Peyer's patch (tissue), 4 donors: ENCODE data around the gene GLP2R. TPM values are rescaled to one million over a fixed set of nuclear protein-coding genes. Genes with fewer than 3 reads are reported as not detected.

ENCODE experiments used
- DNase-seq, 3 donors: peaks; one replicate each; pipeline ENCODE4 v3.0.0-alpha.2; 2017 to 2019
- H3K27ac ChIP-seq, 4 donors: fragments of 200-600 bp; sonication (generic); one replicate each; pipeline ENCODE4 v1.5.1; 2016 to 2019
- H3K27me3 ChIP-seq, 2 donors: fragments of 200-600 bp; sonication (generic); one replicate each; pipeline ENCODE4 v1.5.1; 2019
- H3K36me3 ChIP-seq, 3 donors: fragments of 200-600 bp; sonication (generic); one replicate each; pipeline ENCODE4 v1.5.1; 2016 to 2019
- H3K4me1 ChIP-seq, 4 donors: fragments of 200-600 bp; sonication (generic); one replicate each; pipeline ENCODE4 v1.5.1; 2016 to 2019
- H3K4me3 ChIP-seq, 4 donors: fragments of 200-600 bp; sonication (generic); 1 replicate in 3 of 4; 2 replicates in 1 of 4; pipeline ENCODE4 v1.5.1; 2016 to 2019; ENCODE audit warnings: mild to moderate bottlenecking in 1 of 4
- H3K9me3 ChIP-seq, 4 donors: fragments of 200-600 bp; sonication (generic); one replicate each; pipeline ENCODE4 v1.5.1; 2016 to 2019; ENCODE audit warnings: mild to moderate bottlenecking in 1 of 4
- POLR2A ChIP-seq, 2 donors: fragments of 450-650 bp; IDR thresholded peaks; one replicate each; pipeline ENCODE4 v1.5.1; 2017; ENCODE audit warnings: antibody characterized with exemption in 2 of 2, mild to moderate bottlenecking in 2 of 2, moderate library complexity in 2 of 2
- total RNA-seq, 4 donors: library from RNA; depleted of rRNA; stranded (reverse); fragments of >200 nt; gene quantifications; one replicate each; pipeline ENCODE4 v1.1.0, GENCODE V29; 2016
- TF ChIP-seq, protein P1 (sequence below), 6 experiments: fragments of 450-650 bp in 4 of 6; fragments of 200-600 bp in 2 of 6; sonication (generic) in 1 of 6; IDR thresholded peaks; one replicate each; pipeline ENCODE4 v1.5.1; 2017 to 2019; ENCODE audit warnings: antibody characterized with exemption in 6 of 6, mild to moderate bottlenecking in 3 of 6, moderate library complexity in 1 of 6

Gene GLP2R
- total RNA-seq, 4 donors from 2014 or later = 7.4 to 94.1 (median 13.8) TPM

DNA sequence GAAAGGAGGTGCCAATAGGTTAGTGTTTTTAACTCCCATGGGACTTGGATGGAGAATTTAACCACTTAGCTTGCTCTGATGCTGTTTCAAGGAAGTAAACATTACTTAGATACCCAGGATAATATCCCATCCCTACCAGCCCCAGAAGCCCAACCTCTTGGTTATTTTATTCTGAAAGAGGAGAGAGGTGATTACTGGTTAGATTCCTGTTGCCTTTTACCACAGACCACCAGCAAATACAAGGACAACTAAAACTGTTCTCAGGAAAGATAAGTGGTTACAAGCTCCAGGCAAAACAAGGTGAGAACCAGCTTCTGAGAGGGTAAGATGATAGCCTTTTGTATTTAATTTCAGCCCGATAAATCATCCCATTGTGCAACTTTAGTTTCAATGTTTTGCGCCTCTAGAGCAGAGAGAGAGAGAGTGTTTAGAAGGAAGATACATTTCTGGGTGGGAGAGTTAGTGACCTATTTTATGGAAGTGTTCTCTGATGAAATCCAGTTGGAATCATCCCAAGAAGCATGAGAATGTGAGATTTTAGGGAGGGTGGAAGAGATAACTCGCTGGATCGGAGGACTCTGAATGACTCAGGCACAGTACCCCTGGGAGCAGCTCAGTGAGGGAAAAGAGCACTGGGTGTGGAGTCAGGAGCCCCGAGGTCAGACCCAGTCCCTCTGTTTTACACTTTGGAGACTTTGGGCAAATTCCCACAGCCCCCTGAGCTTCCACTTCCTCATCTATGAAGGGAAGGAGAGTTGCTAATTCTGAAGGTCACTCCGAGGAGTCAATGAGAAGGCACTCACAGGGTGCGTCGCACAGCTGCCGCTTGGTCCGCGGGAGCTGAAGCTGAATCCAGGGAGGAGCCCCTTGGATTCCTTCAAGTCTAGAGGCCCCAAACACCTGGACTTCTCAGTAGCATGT, 12.1 kb downstream of the GLP2R start:
- Histone ChIP-seq H3K36me3 (no peaks in the 10 kb centered on the region), H3K27me3 (no peaks in the 10 kb centered on the region), H3K9me3 (no peaks in the 10 kb centered on the region), H3K4me3 (no peak overlapping the region), H3K27ac (peak overlapping the region in 3 of 4 donors; percentile 30 to 68 (median 53)), H3K4me1 (peaks cover 0 to 10% (median 0%) of the 10 kb centered on the region in 4 donors)
- TF ChIP-seq, protein P1, sequence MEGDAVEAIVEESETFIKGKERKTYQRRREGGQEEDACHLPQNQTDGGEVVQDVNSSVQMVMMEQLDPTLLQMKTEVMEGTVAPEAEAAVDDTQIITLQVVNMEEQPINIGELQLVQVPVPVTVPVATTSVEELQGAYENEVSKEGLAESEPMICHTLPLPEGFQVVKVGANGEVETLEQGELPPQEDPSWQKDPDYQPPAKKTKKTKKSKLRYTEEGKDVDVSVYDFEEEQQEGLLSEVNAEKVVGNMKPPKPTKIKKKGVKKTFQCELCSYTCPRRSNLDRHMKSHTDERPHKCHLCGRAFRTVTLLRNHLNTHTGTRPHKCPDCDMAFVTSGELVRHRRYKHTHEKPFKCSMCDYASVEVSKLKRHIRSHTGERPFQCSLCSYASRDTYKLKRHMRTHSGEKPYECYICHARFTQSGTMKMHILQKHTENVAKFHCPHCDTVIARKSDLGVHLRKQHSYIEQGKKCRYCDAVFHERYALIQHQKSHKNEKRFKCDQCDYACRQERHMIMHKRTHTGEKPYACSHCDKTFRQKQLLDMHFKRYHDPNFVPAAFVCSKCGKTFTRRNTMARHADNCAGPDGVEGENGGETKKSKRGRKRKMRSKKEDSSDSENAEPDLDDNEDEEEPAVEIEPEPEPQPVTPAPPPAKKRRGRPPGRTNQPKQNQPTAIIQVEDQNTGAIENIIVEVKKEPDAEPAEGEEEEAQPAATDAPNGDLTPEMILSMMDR (IDR thresholded peaks at IDR 0.05) = no peak
- TF ChIP-seq POLR2A (IDR thresholded peaks at IDR 0.05) = no peak
- peak in 1 of 3 donors; percentile 47 for DNase-seq

DNA sequence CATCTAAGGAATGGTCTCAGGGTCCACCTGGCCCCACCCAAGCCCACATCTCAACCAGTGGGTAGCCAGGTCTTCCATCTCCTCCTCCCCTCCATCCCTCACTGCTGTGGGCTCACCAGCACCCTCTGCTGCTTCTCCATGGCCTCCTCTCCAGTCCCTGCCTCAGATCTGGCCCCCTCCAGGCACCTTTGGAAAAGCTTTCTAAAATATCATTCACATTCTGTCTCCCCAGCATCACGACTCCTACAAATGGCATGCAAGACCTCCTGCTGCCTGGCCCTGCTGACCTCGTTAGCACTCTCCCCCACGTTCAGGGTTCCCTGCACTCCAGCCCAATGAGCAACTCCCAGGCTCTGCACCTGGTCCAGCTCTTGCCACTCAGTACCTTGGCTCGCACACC, 13.7 kb downstream of the GLP2R start:
- no peaks in the 10 kb centered on the region for H3K9me3 ChIP-seq
- no peak overlapping the region for H3K27ac ChIP-seq
- H3K27me3 ChIP-seq = no peaks in the 10 kb centered on the region
- H3K4me1 ChIP-seq = peaks cover 0 to 18% (median 0%) of the 10 kb centered on the region in 4 donors
- H3K36me3 ChIP-seq = no peaks in the 10 kb centered on the region
- TF ChIP-seq, protein P1 (IDR thresholded peaks at IDR 0.05) = no peak
- no peak for TF ChIP-seq POLR2A (IDR thresholded peaks at IDR 0.05)
- DNase-seq = peak in 1 of 3 donors; percentile 29
- H3K4me3 ChIP-seq = no peak overlapping the region

DNA sequence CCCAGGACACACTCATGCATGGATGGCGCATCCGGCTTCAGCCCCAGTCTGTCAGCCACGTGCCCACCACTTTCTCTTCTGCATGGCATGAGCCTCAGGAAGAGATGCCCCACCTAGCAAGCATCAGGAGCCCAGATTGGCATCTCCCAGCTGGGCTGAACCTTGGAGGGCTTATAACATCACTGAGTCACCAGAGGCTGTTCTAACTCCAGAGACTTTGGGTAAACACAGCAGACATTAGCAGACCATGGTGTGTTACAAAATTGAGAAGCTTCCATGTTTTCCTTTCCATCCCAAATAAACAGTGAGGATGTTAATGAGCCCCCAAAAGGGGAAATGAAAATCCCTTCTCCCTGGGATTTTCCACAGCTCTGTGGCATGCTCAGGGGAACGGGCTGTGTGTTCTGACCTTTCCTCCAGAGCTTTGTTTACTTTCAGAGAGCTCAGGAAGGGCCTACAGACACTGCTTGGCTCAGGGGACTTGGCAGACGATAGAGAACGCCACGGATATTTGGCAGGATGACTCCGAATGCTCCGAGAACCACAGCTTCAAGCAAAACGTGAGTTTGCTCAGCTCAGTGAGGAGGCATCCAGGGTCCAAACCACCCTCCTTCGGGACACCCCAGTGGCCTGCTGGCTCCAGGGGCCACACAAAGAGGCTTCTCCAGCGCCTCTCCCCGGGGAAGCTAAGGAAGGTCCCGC, 16.5 kb downstream of the GLP2R start:
- peaks cover 0 to 18% (median 0%) of the 10 kb centered on the region in 4 donors for H3K4me1 ChIP-seq
- no peaks in the 10 kb centered on the region for H3K36me3 ChIP-seq
- H3K27ac ChIP-seq = peak overlapping the region; percentile 55 to 73 (median 64)
- TF ChIP-seq, protein P1 (IDR thresholded peaks at IDR 0.05) = no peak
- no peak for TF ChIP-seq POLR2A (IDR thresholded peaks at IDR 0.05)
- no peak overlapping the region for H3K4me3 ChIP-seq
- no peaks in the 10 kb centered on the region for H3K27me3 ChIP-seq
- H3K9me3 ChIP-seq = no peaks in the 10 kb centered on the region
- peak in 1 of 3 donors; percentile 54 for DNase-seq

DNA sequence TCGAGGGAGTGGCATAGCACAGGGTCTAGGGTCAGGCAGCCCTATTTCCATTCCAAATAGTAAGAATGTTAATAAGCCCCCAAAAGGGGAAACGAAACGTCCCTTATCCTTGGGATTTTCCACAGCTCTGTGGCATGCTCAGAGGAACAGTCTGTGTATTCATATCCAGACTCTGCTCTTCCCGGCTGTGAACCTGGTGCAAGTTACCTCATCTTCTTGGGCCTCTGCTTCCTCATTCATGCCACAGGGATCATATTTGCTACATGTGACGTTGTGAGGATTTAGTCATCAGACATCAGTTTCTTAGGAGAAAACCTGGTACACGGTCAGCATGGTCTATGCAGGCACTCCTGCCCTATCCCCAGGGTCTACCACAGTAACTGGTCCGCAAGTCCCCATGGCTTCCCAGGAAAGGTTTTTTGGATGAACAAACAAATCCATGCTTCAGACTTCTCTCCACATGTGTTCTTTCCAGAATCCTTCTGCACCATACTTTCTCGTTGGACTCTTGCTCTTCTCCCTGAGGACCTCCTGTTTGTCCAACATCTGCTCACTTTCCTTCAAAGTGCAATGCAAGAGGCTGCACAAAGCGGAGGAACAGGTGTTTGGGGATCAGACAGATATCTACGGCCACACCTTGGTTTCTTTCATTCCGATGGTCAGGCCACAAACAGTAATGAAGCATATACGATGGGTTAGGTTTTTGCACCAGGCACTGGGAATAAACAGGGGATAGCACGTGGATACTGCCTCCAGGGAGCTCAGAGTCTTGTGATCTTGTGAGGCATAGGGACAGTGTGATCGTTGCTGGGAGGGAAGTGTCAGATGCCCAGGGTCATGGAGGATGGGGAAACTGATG, 17.7 kb downstream of the GLP2R start:
- TF ChIP-seq, protein P1 (IDR thresholded peaks at IDR 0.05) = no peak
- no peak for TF ChIP-seq POLR2A (IDR thresholded peaks at IDR 0.05)
- Histone ChIP-seq H3K27me3 (no peaks in the 10 kb centered on the region), H3K27ac (peak overlapping the region; percentile 55 to 73 (median 64)), H3K36me3 (no peaks in the 10 kb centered on the region), H3K4me3 (no peak overlapping the region), H3K9me3 (no peaks in the 10 kb centered on the region), H3K4me1 (peaks cover 0 to 18% (median 0%) of the 10 kb centered on the region in 4 donors)
- DNase-seq = no peak

DNA sequence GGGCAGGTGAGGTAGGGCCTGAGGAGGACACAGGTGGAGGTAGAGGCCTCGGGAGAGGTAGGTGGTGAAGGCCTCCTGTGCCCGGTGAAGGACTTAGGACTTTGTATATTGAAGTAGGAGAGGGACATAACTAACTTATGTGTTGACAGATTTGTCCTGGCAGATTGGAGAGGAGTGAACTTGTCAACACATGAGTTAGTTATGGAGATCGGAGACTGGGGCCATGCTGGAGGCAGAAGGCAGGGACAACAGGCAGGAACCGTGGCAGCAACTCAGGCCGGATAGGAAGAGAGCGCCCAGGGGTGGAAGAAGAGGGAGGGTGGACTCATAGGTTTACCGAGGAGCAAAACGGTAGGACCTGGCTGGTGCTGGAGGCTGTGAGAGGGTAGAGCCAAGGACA, 18.4 kb downstream of the GLP2R start:
- no peak for TF ChIP-seq POLR2A (IDR thresholded peaks at IDR 0.05)
- TF ChIP-seq, protein P1 (IDR thresholded peaks at IDR 0.05) = no peak
- Histone ChIP-seq H3K4me1 (peaks cover 0 to 18% (median 0%) of the 10 kb centered on the region in 4 donors), H3K4me3 (no peak overlapping the region), H3K9me3 (no peaks in the 10 kb centered on the region), H3K27me3 (no peaks in the 10 kb centered on the region), H3K27ac (no peak overlapping the region), H3K36me3 (no peaks in the 10 kb centered on the region)
- DNase-seq = no peak
